H1 (cell line): ENCODE results near the gene SLC25A21.

Source experiments
- CHD1 ChIP-seq: IDR thresholded peaks from 2 replicates; pipeline ENCODE4 v1.6.1; 2012; ENCODE audit warnings: low read depth, low read length, improper control_type of control experiment
- CREB1 ChIP-seq: IDR thresholded peaks from 2 replicates; pipeline ENCODE4 v1.6.1; 2012; ENCODE audit warnings: inconsistent platforms
- CTCF ChIP-seq, 3 experiments: IDR thresholded peaks; 1 replicate in 2 of 3; 2 replicates in 1 of 3; pipeline versions ENCODE4 v1.5.1 to v1.6.1; 2011; ENCODE audit warnings: low read length in 3 of 3, mild to moderate bottlenecking in 3 of 3, inconsistent platforms in 2 of 3, low read depth in 1 of 3, moderate library complexity in 1 of 3; ENCODE audit not compliant: insufficient read depth in 1 of 3; ENCODE audit errors: control extremely low read depth in 1 of 3
- EP300 ChIP-seq, 2 experiments: IDR thresholded peaks; 1 replicate in 1 of 2; 2 replicates in 1 of 2; pipeline ENCODE4 v1.6.1; 2011 to 2012; ENCODE audit warnings: low read depth in 2 of 2, low read length in 2 of 2, mild to moderate bottlenecking in 2 of 2, borderline replicate concordance in 1 of 2, inconsistent platforms in 1 of 2, moderate library complexity in 1 of 2
- GABPA ChIP-seq: IDR thresholded peaks from 2 replicates; pipeline ENCODE4 v1.6.1; 2011; ENCODE audit warnings: mild to moderate bottlenecking, low read length, moderate library complexity, borderline replicate concordance; ENCODE audit not compliant: insufficient read depth
- GTF2F1 ChIP-seq: IDR thresholded peaks from 2 replicates; pipeline ENCODE4 v1.6.1; 2012; ENCODE audit warnings: low read depth, low read length, improper control_type of control experiment, borderline replicate concordance
- MAX ChIP-seq: IDR thresholded peaks from 2 replicates; pipeline ENCODE4 v1.6.1; 2012; ENCODE audit warnings: inconsistent platforms
- POLR2A ChIP-seq, 2 experiments: IDR thresholded peaks; 1 replicate in 1 of 2; 2 replicates in 1 of 2; pipeline ENCODE4 v1.6.1; 2011; ENCODE audit warnings: low read depth in 2 of 2, low read length in 2 of 2, mild to moderate bottlenecking in 2 of 2; ENCODE audit errors: control extremely low read depth in 1 of 2
- SUZ12 ChIP-seq: fragments of 200-600 bp; sonication (generic); IDR thresholded peaks from 2 replicates; pipeline ENCODE4 v1.6.1; 2012; ENCODE audit warnings: mild to moderate bottlenecking, inconsistent platforms, low read length, moderate library complexity, mixed read lengths
- TAF1 ChIP-seq: IDR thresholded peaks from 2 replicates; pipeline ENCODE4 v1.6.1; 2011; ENCODE audit warnings: mild to moderate bottlenecking, low read depth, low read length

DNA sequence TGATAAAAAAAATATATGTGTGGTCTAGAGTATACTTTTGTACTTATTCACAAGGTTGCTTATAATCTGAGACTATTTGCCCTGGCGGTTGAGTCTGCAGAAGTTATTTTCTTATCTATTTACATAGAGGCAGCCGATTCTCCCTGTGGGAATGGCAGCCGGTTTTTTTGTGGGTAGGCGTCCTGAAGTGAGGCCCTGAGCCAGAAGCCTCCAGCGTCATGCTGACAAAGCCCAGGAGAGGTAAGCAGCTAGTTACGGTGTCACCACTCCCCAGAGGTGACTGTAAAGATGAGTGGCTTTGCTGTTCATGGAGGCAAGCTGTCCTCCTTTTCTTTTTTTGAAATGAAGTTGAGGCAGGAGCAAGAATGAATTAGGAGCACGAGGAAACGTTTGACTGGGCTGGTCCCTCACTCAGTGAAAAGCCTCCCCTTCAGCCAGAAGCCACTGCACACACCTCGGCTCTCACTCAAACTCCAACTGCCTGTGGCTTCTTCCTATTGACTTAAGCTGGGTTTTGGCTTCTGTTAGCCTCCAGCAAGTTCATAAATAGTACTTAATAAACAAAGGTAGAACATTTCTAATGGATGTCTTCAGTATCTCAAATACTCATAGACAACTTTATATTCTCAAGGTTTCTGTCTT, 489.2 kb downstream of the SLC25A21 start:
- no peak for TF ChIP-seq CTCF (IDR thresholded peaks at IDR 0.05; ENCODE audit: control extremely low read depth in 1 of 3, insufficient read depth in 1 of 3, low read depth in 1 of 3, low read length in 3 of 3)
- no peak for TF ChIP-seq POLR2A (IDR thresholded peaks at IDR 0.05; ENCODE audit: control extremely low read depth in 1 of 2, low read depth in 2 of 2, low read length in 2 of 2)
- TF ChIP-seq MAX, result no peak
- no peak for TF ChIP-seq EP300 (IDR thresholded peaks at IDR 0.05; ENCODE audit: borderline replicate concordance in 1 of 2, low read depth in 2 of 2, low read length in 2 of 2)
- no peak for TF ChIP-seq SUZ12
- TF ChIP-seq GTF2F1, result no peak
- no peak for TF ChIP-seq CREB1
- TF ChIP-seq CHD1, result no peak
- TF ChIP-seq GABPA, result no peak
- no peak for TF ChIP-seq TAF1
